ENCODE measurements around the gene NEUROD2. TPM values are rescaled to one million over a fixed set of nuclear protein-coding genes. Genes with fewer than 3 reads are reported as not detected.

NEUROD2 gene
- total and polyA plus RNA-seq, 7 donors: 0.23 to 1.2 (median 0.33) TPM; not detected in 4

GRCh38 chr17:39604911-39605491 is 2.7 kb downstream of the NEUROD2 start:
- peaks cover 65 to 100% (median 90%) of the 10 kb centered on the region in 3 donors for H3K27me3 ChIP-seq

GRCh38 chr17:39603304-39604016 is 4.3 kb downstream of the NEUROD2 start:
- H3K9me3 ChIP-seq: no peaks in the 10 kb centered on the region
- H3K4me1 ChIP-seq: peaks cover 2 to 53% (median 45%) of the 10 kb centered on the region in 4 donors
- 3 to 5% methylated on average over 14 of the region's 14 CpGs for WGBS, 2 donors
- H3K4me3 ChIP-seq: no peak overlapping the region
- H3K36me3 ChIP-seq: no peaks in the 10 kb centered on the region
- DNase-seq: no peak
- no peak for TF ChIP-seq EP300 (IDR thresholded peaks at IDR 0.05)
- TF ChIP-seq POLR2A (IDR thresholded peaks at IDR 0.05): no peak
- TF ChIP-seq POLR2AphosphoS5 (IDR thresholded peaks at IDR 0.05): no peak
- no peak for TF ChIP-seq CTCF (IDR thresholded peaks at IDR 0.05)
- intact Hi-C loops (cut with DNase I): no loop called here
- no peak overlapping the region for H3K27ac ChIP-seq
- peaks cover 75 to 100% (median 98%) of the 10 kb centered on the region in 3 donors for H3K27me3 ChIP-seq

More at GRCh38 chr17:39604911-39605491, 2.7 kb downstream of the NEUROD2 start:
- Histone ChIP-seq H3K36me3 (no peaks in the 10 kb centered on the region), H3K4me3 (no peak overlapping the region), H3K27ac (no peak overlapping the region), H3K4me1 (peaks cover 2 to 38% (median 33%) of the 10 kb centered on the region in 4 donors), H3K9me3 (no peaks in the 10 kb centered on the region)
- intact Hi-C loops (cut with DNase I): no loop called here
- TF ChIP-seq POLR2A (IDR thresholded peaks at IDR 0.05) (no peak), EP300 (IDR thresholded peaks at IDR 0.05) (no peak), POLR2AphosphoS5 (IDR thresholded peaks at IDR 0.05) (no peak), CTCF (IDR thresholded peaks at IDR 0.05) (no peak)
- 6 to 13% methylated on average over 31 of the region's 31 CpGs for WGBS, 2 donors
- DNase-seq: no peak

GRCh38 chr17:39602533-39603303 is 5.0 kb downstream of the NEUROD2 start:
- peaks cover 2 to 53% (median 47%) of the 10 kb centered on the region in 4 donors for H3K4me1 ChIP-seq
- H3K27me3 ChIP-seq: peaks cover 76 to 100% (median 98%) of the 10 kb centered on the region in 3 donors
- WGBS, 2 donors: 32 to 37% methylated on average over 4 of the region's 4 CpGs

More at GRCh38 chr17:39602533-39603303, 5.0 kb downstream of the NEUROD2 start:
- Histone ChIP-seq H3K27ac (no peak overlapping the region), H3K9me3 (no peaks in the 10 kb centered on the region), H3K36me3 (no peaks in the 10 kb centered on the region), H3K4me3 (no peak overlapping the region)
- no peak for DNase-seq
- intact Hi-C loops (cut with DNase I): no loop called here
- TF ChIP-seq EP300 (IDR thresholded peaks at IDR 0.05) (no peak), CTCF (IDR thresholded peaks at IDR 0.05) (no peak), POLR2AphosphoS5 (IDR thresholded peaks at IDR 0.05) (no peak), POLR2A (IDR thresholded peaks at IDR 0.05) (no peak)
